Subcutaneous abdominal adipose tissue (tissue), 5 donors: ENCODE data around the gene DGKG.

Experiments used
- H3K27ac ChIP-seq: one replicate; pipeline ENCODE4 v1.7.0; 2013; ENCODE audit warnings: low read depth, mild to moderate bottlenecking, inconsistent platforms, low read length, moderate library complexity
- H3K27me3 ChIP-seq, 5 donors: one replicate each; pipeline ENCODE4 v1.7.0; 2013; ENCODE audit warnings: low read length in 5 of 5, inconsistent platforms in 1 of 5; ENCODE audit not compliant: control insufficient read depth in 5 of 5, insufficient read depth in 4 of 5
- H3K36me3 ChIP-seq, 5 donors: one replicate each; pipeline ENCODE4 v1.7.0; 2013; ENCODE audit warnings: low read length in 5 of 5; ENCODE audit not compliant: control insufficient read depth in 5 of 5, insufficient read depth in 5 of 5
- H3K4me1 ChIP-seq, 5 donors: one replicate each; pipeline ENCODE4 v1.7.0; 2013; ENCODE audit warnings: low read length in 5 of 5, mild to moderate bottlenecking in 3 of 5, moderate library complexity in 1 of 5; ENCODE audit not compliant: control insufficient read depth in 5 of 5, insufficient read depth in 5 of 5
- H3K4me3 ChIP-seq, 5 donors: one replicate each; pipeline ENCODE4 v1.7.0; 2013; ENCODE audit warnings: low read length in 5 of 5, low read depth in 1 of 5
- H3K9ac ChIP-seq, 5 donors: one replicate each; pipeline ENCODE4 v1.7.0; 2013; ENCODE audit warnings: low read length in 5 of 5, mild to moderate bottlenecking in 4 of 5, moderate library complexity in 3 of 5
- H3K9me3 ChIP-seq, 5 donors: one replicate each; pipeline ENCODE4 v1.7.0; 2013; ENCODE audit warnings: low read length in 5 of 5; ENCODE audit not compliant: control insufficient read depth in 5 of 5
- donor health status: healthy.
- donor health status: healthy.
- donor health status: healthy.
- donor health status: healthy.
- donor health status: healthy.

Gene DGKG

GRCh38 chr3:186217820-186218164 lies 144.2 kb downstream of the DGKG start:
- H3K27ac ChIP-seq = no peak overlapping the region
- H3K4me1 ChIP-seq = peaks cover 0 to 5% (median 0%) of the 10 kb centered on the region in 5 donors
- H3K9me3 ChIP-seq = no peaks in the 10 kb centered on the region
- peaks cover 0 to 6% (median 2%) of the 10 kb centered on the region in 5 donors for H3K27me3 ChIP-seq
- no peak overlapping the region for H3K9ac ChIP-seq
- no peak overlapping the region for H3K4me3 ChIP-seq
- H3K36me3 ChIP-seq = no peaks in the 10 kb centered on the region

GRCh38 chr3:186216900-186217819 lies 144.9 kb downstream of the DGKG start:
- H3K9ac ChIP-seq = no peak overlapping the region
- H3K27me3 ChIP-seq = peaks cover 0 to 6% (median 2%) of the 10 kb centered on the region in 5 donors
- peaks cover 0 to 5% (median 0%) of the 10 kb centered on the region in 5 donors for H3K4me1 ChIP-seq
- no peak overlapping the region for H3K27ac ChIP-seq
- no peaks in the 10 kb centered on the region for H3K36me3 ChIP-seq
- no peak overlapping the region for H3K4me3 ChIP-seq
- no peaks in the 10 kb centered on the region for H3K9me3 ChIP-seq

- H3K36me3 ChIP-seq = no peaks in the 10 kb centered on the region
- peaks cover 1 to 23% (median 15%) of the 10 kb centered on the region in 5 donors for H3K4me1 ChIP-seq
- H3K27ac ChIP-seq = no peak overlapping the region
- H3K9ac ChIP-seq = no peak overlapping the region
- peaks cover 0 to 3% (median 2%) of the 10 kb centered on the region in 5 donors for H3K27me3 ChIP-seq
- no peak overlapping the region for H3K4me3 ChIP-seq
- H3K9me3 ChIP-seq = no peaks in the 10 kb centered on the region
Observed at GRCh38 chr3:186214670-186215069, 147.4 kb downstream of the DGKG start.

- Histone ChIP-seq H3K4me1 (peaks cover 1 to 28% (median 20%) of the 10 kb centered on the region in 5 donors), H3K27ac (no peak overlapping the region), H3K9ac (no peak overlapping the region), H3K4me3 (no peak overlapping the region), H3K36me3 (no peaks in the 10 kb centered on the region), H3K9me3 (no peaks in the 10 kb centered on the region), H3K27me3 (peaks cover 0 to 3% (median 2%) of the 10 kb centered on the region in 5 donors)
Observed at GRCh38 chr3:186213946-186214345, 148.1 kb downstream of the DGKG start.

GRCh38 chr3:186212611-186213010 lies 149.4 kb downstream of the DGKG start:
- no peak overlapping the region for H3K4me3 ChIP-seq
- H3K36me3 ChIP-seq = no peaks in the 10 kb centered on the region
- H3K27me3 ChIP-seq = peaks cover 0 to 3% (median 2%) of the 10 kb centered on the region in 5 donors
- peaks cover 1 to 28% (median 20%) of the 10 kb centered on the region in 5 donors for H3K4me1 ChIP-seq
- H3K9ac ChIP-seq = no peak overlapping the region
- no peak overlapping the region for H3K27ac ChIP-seq
- H3K9me3 ChIP-seq = no peaks in the 10 kb centered on the region

GRCh38 chr3:186210852-186211500 lies 151.1 kb downstream of the DGKG start:
- no peaks in the 10 kb centered on the region for H3K36me3 ChIP-seq
- no peak overlapping the region for H3K9ac ChIP-seq
- H3K27me3 ChIP-seq = peaks cover 0 to 3% (median 2%) of the 10 kb centered on the region in 5 donors
- no peak overlapping the region for H3K27ac ChIP-seq
- H3K9me3 ChIP-seq = no peaks in the 10 kb centered on the region
- H3K4me1 ChIP-seq = peaks cover 1 to 30% (median 20%) of the 10 kb centered on the region in 5 donors
- no peak overlapping the region for H3K4me3 ChIP-seq

- H3K4me3 ChIP-seq = peak overlapping the region in 2 of 5 donors; percentile 4 to 8
- peak overlapping the region in 2 of 5 donors; percentile 20 to 54 for H3K9ac ChIP-seq
- peaks cover 0 to 3% (median 2%) of the 10 kb centered on the region in 5 donors for H3K27me3 ChIP-seq
- H3K36me3 ChIP-seq = no peaks in the 10 kb centered on the region
- H3K27ac ChIP-seq = no peak overlapping the region
- H3K4me1 ChIP-seq = peaks cover 1 to 30% (median 20%) of the 10 kb centered on the region in 5 donors
- H3K9me3 ChIP-seq = no peaks in the 10 kb centered on the region
Observed at GRCh38 chr3:186209810-186210752, 152.0 kb downstream of the DGKG start.

GRCh38 chr3:186208296-186208989 lies 153.6 kb downstream of the DGKG start:
- H3K36me3 ChIP-seq = no peaks in the 10 kb centered on the region
- peaks cover 0 to 3% (median 0%) of the 10 kb centered on the region in 5 donors for H3K27me3 ChIP-seq
- H3K27ac ChIP-seq = no peak overlapping the region
- no peak overlapping the region for H3K4me3 ChIP-seq
- no peak overlapping the region for H3K9ac ChIP-seq
- H3K9me3 ChIP-seq = no peaks in the 10 kb centered on the region
- H3K4me1 ChIP-seq = peaks cover 1 to 30% (median 20%) of the 10 kb centered on the region in 5 donors

GRCh38 chr3:186207515-186207914 lies 154.5 kb downstream of the DGKG start:
- peaks cover 0 to 3% (median 0%) of the 10 kb centered on the region in 5 donors for H3K27me3 ChIP-seq
- no peak overlapping the region for H3K27ac ChIP-seq
- no peak overlapping the region for H3K4me3 ChIP-seq
- H3K36me3 ChIP-seq = no peaks in the 10 kb centered on the region
- no peak overlapping the region for H3K9ac ChIP-seq
- peaks cover 1 to 30% (median 20%) of the 10 kb centered on the region in 5 donors for H3K4me1 ChIP-seq
- no peaks in the 10 kb centered on the region for H3K9me3 ChIP-seq
